ENCODE data around the gene CHN1.

Gene CHN1

GRCh38 chr2:174815526-174815925 is 189.7 kb downstream of the CHN1 start:
- DNase-seq (ENCODE audit: low spot score in 2 of 2), result no peak
- H3K27ac Mint-ChIP-seq, result no peak overlapping the region
- H3K9me3 Mint-ChIP-seq, result no peaks in the 10 kb centered on the region
- no peaks in the 10 kb centered on the region for H3K27me3 Mint-ChIP-seq
- ATAC-seq (ENCODE audit: low read depth), result no peak
- no peaks in the 10 kb centered on the region for H3K4me1 Mint-ChIP-seq
- H3K36me3 Mint-ChIP-seq, result no peaks in the 10 kb centered on the region
- H3K4me3 Mint-ChIP-seq, result no peak overlapping the region

GRCh38 chr2:174812037-174812436 is 193.1 kb downstream of the CHN1 start:
- DNase-seq (ENCODE audit: low spot score in 2 of 2) (no peak), ATAC-seq (ENCODE audit: low read depth) (no peak)
- no peaks in the 10 kb centered on the region for H3K9me3 Mint-ChIP-seq
- H3K36me3 Mint-ChIP-seq, result no peaks in the 10 kb centered on the region
- no peak overlapping the region for H3K4me3 Mint-ChIP-seq
- no peak overlapping the region for H3K27ac Mint-ChIP-seq
- H3K27me3 Mint-ChIP-seq, result no peaks in the 10 kb centered on the region
- H3K4me1 Mint-ChIP-seq, result no peaks in the 10 kb centered on the region

- Mint-ChIP-seq H3K27me3 (no peaks in the 10 kb centered on the region), H3K27ac (no peak overlapping the region), H3K4me1 (no peaks in the 10 kb centered on the region), H3K36me3 (no peaks in the 10 kb centered on the region), H3K4me3 (no peak overlapping the region), H3K9me3 (no peaks in the 10 kb centered on the region)
- no peak for ATAC-seq (ENCODE audit: low read depth)
- DNase-seq (ENCODE audit: low spot score in 2 of 2), result no peak
Measured at GRCh38 chr2:174807931-174808330, 197.2 kb downstream of the CHN1 start.

- no peak for DNase-seq (ENCODE audit: low spot score in 2 of 2)
- no peaks in the 10 kb centered on the region for H3K36me3 Mint-ChIP-seq
Measured at GRCh38 chr2:174805803-174806202, 199.4 kb downstream of the CHN1 start.

GRCh38 chr2:174802459-174802858 is 202.7 kb downstream of the CHN1 start:
- ATAC-seq (ENCODE audit: low read depth) (no peak), DNase-seq (ENCODE audit: low spot score in 2 of 2) (no peak)
- Mint-ChIP-seq H3K4me3 (no peak overlapping the region), H3K4me1 (no peaks in the 10 kb centered on the region), H3K36me3 (no peaks in the 10 kb centered on the region), H3K27me3 (no peaks in the 10 kb centered on the region), H3K27ac (no peak overlapping the region), H3K9me3 (no peaks in the 10 kb centered on the region)

More at GRCh38 chr2:174805803-174806202, 199.4 kb downstream of the CHN1 start:
- no peaks in the 10 kb centered on the region for H3K4me1 Mint-ChIP-seq
- H3K27me3 Mint-ChIP-seq, result no peaks in the 10 kb centered on the region
- no peak for ATAC-seq (ENCODE audit: low read depth)
- H3K9me3 Mint-ChIP-seq, result no peaks in the 10 kb centered on the region
- no peak overlapping the region for H3K27ac Mint-ChIP-seq
- no peak overlapping the region for H3K4me3 Mint-ChIP-seq

GRCh38 chr2:174800436-174801205 is 204.6 kb downstream of the CHN1 start:
- ATAC-seq (ENCODE audit: low read depth), result no peak
- Mint-ChIP-seq H3K9me3 (no peaks in the 10 kb centered on the region), H3K4me3 (no peak overlapping the region), H3K4me1 (no peaks in the 10 kb centered on the region), H3K36me3 (no peaks in the 10 kb centered on the region), H3K27me3 (no peaks in the 10 kb centered on the region), H3K27ac (no peak overlapping the region)
- no peak for DNase-seq (ENCODE audit: low spot score in 2 of 2)

- H3K4me3 Mint-ChIP-seq, result no peak overlapping the region
- no peaks in the 10 kb centered on the region for H3K4me1 Mint-ChIP-seq
- no peak overlapping the region for H3K27ac Mint-ChIP-seq
- no peaks in the 10 kb centered on the region for H3K9me3 Mint-ChIP-seq
- no peaks in the 10 kb centered on the region for H3K27me3 Mint-ChIP-seq
- no peaks in the 10 kb centered on the region for H3K36me3 Mint-ChIP-seq
- ATAC-seq (ENCODE audit: low read depth), result no peak
- no peak for DNase-seq (ENCODE audit: low spot score in 2 of 2)
Measured at GRCh38 chr2:174798801-174799200, 206.4 kb downstream of the CHN1 start.

- no peaks in the 10 kb centered on the region for H3K4me1 Mint-ChIP-seq
- H3K36me3 Mint-ChIP-seq, result no peaks in the 10 kb centered on the region
- no peak for DNase-seq (ENCODE audit: low spot score in 2 of 2)
- no peak for ATAC-seq (ENCODE audit: low read depth)
- no peaks in the 10 kb centered on the region for H3K9me3 Mint-ChIP-seq
- peaks cover 5% of the 10 kb centered on the region for H3K27me3 Mint-ChIP-seq
- no peak overlapping the region for H3K27ac Mint-ChIP-seq
- no peak overlapping the region for H3K4me3 Mint-ChIP-seq
Measured at GRCh38 chr2:174797781-174798276, 207.4 kb downstream of the CHN1 start.

GRCh38 chr2:174796319-174796771 is 208.8 kb downstream of the CHN1 start:
- no peaks in the 10 kb centered on the region for H3K9me3 Mint-ChIP-seq
- peaks cover 3% of the 10 kb centered on the region for H3K4me1 Mint-ChIP-seq
- H3K27ac Mint-ChIP-seq, result no peak overlapping the region
- ATAC-seq (ENCODE audit: low read depth) (no peak), DNase-seq (ENCODE audit: low spot score in 2 of 2) (no peak)
- no peaks in the 10 kb centered on the region for H3K36me3 Mint-ChIP-seq
- H3K4me3 Mint-ChIP-seq, result no peak overlapping the region
- H3K27me3 Mint-ChIP-seq, result peaks cover 5% of the 10 kb centered on the region

- no peak overlapping the region for H3K27ac Mint-ChIP-seq
Measured at GRCh38 chr2:174794851-174795374, 210.3 kb downstream of the CHN1 start.

GRCh38 chr2:174792309-174793025 is 212.7 kb downstream of the CHN1 start:
- ATAC-seq (ENCODE audit: low read depth), result no peak
- H3K4me3 Mint-ChIP-seq, result no peak overlapping the region

More at GRCh38 chr2:174794851-174795374, 210.3 kb downstream of the CHN1 start:
- H3K4me3 Mint-ChIP-seq, result no peak overlapping the region
- no peaks in the 10 kb centered on the region for H3K9me3 Mint-ChIP-seq
- H3K4me1 Mint-ChIP-seq, result peaks cover 3% of the 10 kb centered on the region
- ATAC-seq (ENCODE audit: low read depth) (no peak), DNase-seq (ENCODE audit: low spot score in 2 of 2) (no peak)
- no peaks in the 10 kb centered on the region for H3K36me3 Mint-ChIP-seq
- H3K27me3 Mint-ChIP-seq, result peaks cover 7% of the 10 kb centered on the region

GRCh38 chr2:174791746-174792280 is 213.4 kb downstream of the CHN1 start:
- peaks cover 7% of the 10 kb centered on the region for H3K27me3 Mint-ChIP-seq
- DNase-seq (ENCODE audit: low spot score in 2 of 2), result no peak
- no peak overlapping the region for H3K27ac Mint-ChIP-seq
- ATAC-seq (ENCODE audit: low read depth), result no peak
- H3K4me3 Mint-ChIP-seq, result no peak overlapping the region
- H3K36me3 Mint-ChIP-seq, result no peaks in the 10 kb centered on the region
- H3K9me3 Mint-ChIP-seq, result no peaks in the 10 kb centered on the region
- H3K4me1 Mint-ChIP-seq, result peaks cover 6% of the 10 kb centered on the region

More at GRCh38 chr2:174792309-174793025, 212.7 kb downstream of the CHN1 start:
- H3K27ac Mint-ChIP-seq, result no peak overlapping the region
- DNase-seq (ENCODE audit: low spot score in 2 of 2), result no peak
- no peaks in the 10 kb centered on the region for H3K36me3 Mint-ChIP-seq
- peaks cover 6% of the 10 kb centered on the region for H3K4me1 Mint-ChIP-seq
- no peaks in the 10 kb centered on the region for H3K9me3 Mint-ChIP-seq
- H3K27me3 Mint-ChIP-seq, result peaks cover 7% of the 10 kb centered on the region

- no peak overlapping the region for H3K4me3 Mint-ChIP-seq
- no peaks in the 10 kb centered on the region for H3K9me3 Mint-ChIP-seq
- peaks cover 7% of the 10 kb centered on the region for H3K27me3 Mint-ChIP-seq
- no peak for DNase-seq (ENCODE audit: low spot score in 2 of 2)
- no peaks in the 10 kb centered on the region for H3K36me3 Mint-ChIP-seq
- ATAC-seq (ENCODE audit: low read depth), result no peak
- H3K4me1 Mint-ChIP-seq, result peaks cover 6% of the 10 kb centered on the region
- H3K27ac Mint-ChIP-seq, result no peak overlapping the region
Measured at GRCh38 chr2:174791020-174791419, 214.2 kb downstream of the CHN1 start.

GRCh38 chr2:174789001-174789400 is 216.2 kb downstream of the CHN1 start:
- peaks cover 13% of the 10 kb centered on the region for H3K27me3 Mint-ChIP-seq
- no peaks in the 10 kb centered on the region for H3K36me3 Mint-ChIP-seq
- no peak overlapping the region for H3K27ac Mint-ChIP-seq
- H3K4me1 Mint-ChIP-seq, result peaks cover 6% of the 10 kb centered on the region
- no peak overlapping the region for H3K4me3 Mint-ChIP-seq
- ATAC-seq (ENCODE audit: low read depth) (no peak), DNase-seq (ENCODE audit: low spot score in 2 of 2) (no peak)
- no peaks in the 10 kb centered on the region for H3K9me3 Mint-ChIP-seq
